Neural cell (in vitro differentiated cells): ENCODE measurements around the gene FAM20B.

Experiments
- EP300 ChIP-seq: fragments of 450-650 bp; conservative IDR thresholded peaks from 2 replicates; pipeline ENCODE4 v1.6.1; 2014; ENCODE audit warnings: antibody characterized with exemption, mild to moderate bottlenecking, moderate library complexity; ENCODE audit not compliant: poor library complexity, severe bottlenecking
- EZH2 ChIP-seq: fragments of 200-600, 300-800 bp; shearing (Covaris generic), sonication (generic); IDR thresholded peaks from 2 replicates; pipeline ENCODE4 v1.6.1; 2014; ENCODE audit warnings: antibody characterized with exemption, low read length, borderline replicate concordance, mild to moderate bottlenecking; ENCODE audit not compliant: insufficient read depth, poor library complexity, severe bottlenecking
- MXI1 ChIP-seq: fragments of 450-650 bp; conservative IDR thresholded peaks from 2 replicates; pipeline ENCODE4 v1.6.1; 2014; ENCODE audit warnings: antibody characterized with exemption, mild to moderate bottlenecking; ENCODE audit not compliant: poor library complexity, severe bottlenecking
- POLR2AphosphoS5 ChIP-seq: IDR thresholded peaks from 2 replicates; pipeline ENCODE4 v1.6.1; 2012
- RAD21 ChIP-seq: fragments of 450-650 bp; conservative IDR thresholded peaks from 2 replicates; pipeline ENCODE4 v1.6.1; 2014; ENCODE audit warnings: antibody characterized with exemption, mild to moderate bottlenecking, moderate library complexity
- SMC3 ChIP-seq: fragments of 450-650 bp; conservative IDR thresholded peaks from 2 replicates; pipeline ENCODE4 v1.6.1; 2014; ENCODE audit warnings: antibody characterized with exemption, mild to moderate bottlenecking, moderate library complexity; ENCODE audit not compliant: poor library complexity
- TAF1 ChIP-seq: IDR thresholded peaks from 2 replicates; pipeline ENCODE4 v1.6.1; 2012; ENCODE audit warnings: low read depth
- TF ChIP-seq, protein P1 (sequence below): fragments of 450-650 bp; IDR thresholded peaks from 2 replicates; pipeline ENCODE4 v1.5.1; 2014; ENCODE audit warnings: antibody characterized with exemption, mild to moderate bottlenecking, moderate library complexity; ENCODE audit not compliant: poor library complexity, severe bottlenecking
- TF ChIP-seq, protein P2 (sequence below): IDR thresholded peaks from 2 replicates; pipeline ENCODE4 v1.6.1; 2012; ENCODE audit warnings: borderline replicate concordance

DNA sequence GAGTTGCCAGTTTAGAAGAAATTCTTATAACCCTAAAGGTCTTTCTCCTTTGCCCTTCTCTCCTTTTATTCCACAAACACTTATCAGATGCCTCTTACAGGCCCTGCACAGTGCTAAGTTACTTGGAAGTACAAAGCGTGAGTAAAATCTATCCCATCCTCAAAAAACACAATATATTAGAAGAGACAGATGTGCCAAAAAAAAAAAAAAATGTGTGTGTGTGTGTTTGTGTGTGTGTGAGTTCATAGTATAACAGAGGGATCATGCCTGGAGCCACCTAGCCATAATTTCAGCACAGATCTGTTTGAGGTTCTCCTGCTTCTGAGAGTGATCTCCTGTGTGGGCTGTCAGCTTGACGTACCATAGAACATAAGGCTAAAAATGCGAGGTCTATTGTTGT lies 5.0 kb downstream of the FAM20B start:
- TF ChIP-seq, protein P1, sequence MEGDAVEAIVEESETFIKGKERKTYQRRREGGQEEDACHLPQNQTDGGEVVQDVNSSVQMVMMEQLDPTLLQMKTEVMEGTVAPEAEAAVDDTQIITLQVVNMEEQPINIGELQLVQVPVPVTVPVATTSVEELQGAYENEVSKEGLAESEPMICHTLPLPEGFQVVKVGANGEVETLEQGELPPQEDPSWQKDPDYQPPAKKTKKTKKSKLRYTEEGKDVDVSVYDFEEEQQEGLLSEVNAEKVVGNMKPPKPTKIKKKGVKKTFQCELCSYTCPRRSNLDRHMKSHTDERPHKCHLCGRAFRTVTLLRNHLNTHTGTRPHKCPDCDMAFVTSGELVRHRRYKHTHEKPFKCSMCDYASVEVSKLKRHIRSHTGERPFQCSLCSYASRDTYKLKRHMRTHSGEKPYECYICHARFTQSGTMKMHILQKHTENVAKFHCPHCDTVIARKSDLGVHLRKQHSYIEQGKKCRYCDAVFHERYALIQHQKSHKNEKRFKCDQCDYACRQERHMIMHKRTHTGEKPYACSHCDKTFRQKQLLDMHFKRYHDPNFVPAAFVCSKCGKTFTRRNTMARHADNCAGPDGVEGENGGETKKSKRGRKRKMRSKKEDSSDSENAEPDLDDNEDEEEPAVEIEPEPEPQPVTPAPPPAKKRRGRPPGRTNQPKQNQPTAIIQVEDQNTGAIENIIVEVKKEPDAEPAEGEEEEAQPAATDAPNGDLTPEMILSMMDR, result no peak
- TF ChIP-seq EZH2 (no peak), TAF1 (no peak), POLR2AphosphoS5 (no peak), EP300 (no peak), SMC3 (no peak), RAD21 (no peak), MXI1 (no peak)
- TF ChIP-seq, protein P2, sequence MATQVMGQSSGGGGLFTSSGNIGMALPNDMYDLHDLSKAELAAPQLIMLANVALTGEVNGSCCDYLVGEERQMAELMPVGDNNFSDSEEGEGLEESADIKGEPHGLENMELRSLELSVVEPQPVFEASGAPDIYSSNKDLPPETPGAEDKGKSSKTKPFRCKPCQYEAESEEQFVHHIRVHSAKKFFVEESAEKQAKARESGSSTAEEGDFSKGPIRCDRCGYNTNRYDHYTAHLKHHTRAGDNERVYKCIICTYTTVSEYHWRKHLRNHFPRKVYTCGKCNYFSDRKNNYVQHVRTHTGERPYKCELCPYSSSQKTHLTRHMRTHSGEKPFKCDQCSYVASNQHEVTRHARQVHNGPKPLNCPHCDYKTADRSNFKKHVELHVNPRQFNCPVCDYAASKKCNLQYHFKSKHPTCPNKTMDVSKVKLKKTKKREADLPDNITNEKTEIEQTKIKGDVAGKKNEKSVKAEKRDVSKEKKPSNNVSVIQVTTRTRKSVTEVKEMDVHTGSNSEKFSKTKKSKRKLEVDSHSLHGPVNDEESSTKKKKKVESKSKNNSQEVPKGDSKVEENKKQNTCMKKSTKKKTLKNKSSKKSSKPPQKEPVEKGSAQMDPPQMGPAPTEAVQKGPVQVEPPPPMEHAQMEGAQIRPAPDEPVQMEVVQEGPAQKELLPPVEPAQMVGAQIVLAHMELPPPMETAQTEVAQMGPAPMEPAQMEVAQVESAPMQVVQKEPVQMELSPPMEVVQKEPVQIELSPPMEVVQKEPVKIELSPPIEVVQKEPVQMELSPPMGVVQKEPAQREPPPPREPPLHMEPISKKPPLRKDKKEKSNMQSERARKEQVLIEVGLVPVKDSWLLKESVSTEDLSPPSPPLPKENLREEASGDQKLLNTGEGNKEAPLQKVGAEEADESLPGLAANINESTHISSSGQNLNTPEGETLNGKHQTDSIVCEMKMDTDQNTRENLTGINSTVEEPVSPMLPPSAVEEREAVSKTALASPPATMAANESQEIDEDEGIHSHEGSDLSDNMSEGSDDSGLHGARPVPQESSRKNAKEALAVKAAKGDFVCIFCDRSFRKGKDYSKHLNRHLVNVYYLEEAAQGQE, result no peak
